SW 1271 (cell line): ENCODE data around the gene DNTT.

Source experiments
- DNase-seq, 2 experiments: peaks; one replicate each; lab custom pipeline; 2025; lab: John Stamatoyannopoulos, UW

The DNTT gene

DNA sequence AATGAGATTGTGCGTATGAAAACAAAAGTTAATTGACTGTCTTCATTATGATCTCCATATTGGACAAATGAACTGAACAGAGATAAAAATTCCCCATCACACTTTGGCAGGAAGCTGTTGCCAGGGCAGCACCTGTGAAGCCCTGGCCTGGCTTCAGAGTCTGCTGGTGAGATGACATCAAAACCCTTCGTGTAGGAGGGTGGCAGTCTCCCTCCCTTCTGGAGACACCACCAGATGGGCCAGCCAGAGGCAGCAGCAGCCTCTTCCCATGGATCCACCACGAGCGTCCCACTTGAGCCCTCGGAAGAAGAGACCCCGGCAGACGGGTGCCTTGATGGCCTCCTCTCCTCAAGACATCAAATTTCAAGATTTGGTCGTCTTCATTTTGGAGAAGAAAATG, at the start of gene DNTT:
Gene DNTT (plus strand): TSS at position 205 of the 400 bp plus-strand sequence. CDS start 64 bp downstream, at position 269.
- no peak for DNase-seq

DNA sequence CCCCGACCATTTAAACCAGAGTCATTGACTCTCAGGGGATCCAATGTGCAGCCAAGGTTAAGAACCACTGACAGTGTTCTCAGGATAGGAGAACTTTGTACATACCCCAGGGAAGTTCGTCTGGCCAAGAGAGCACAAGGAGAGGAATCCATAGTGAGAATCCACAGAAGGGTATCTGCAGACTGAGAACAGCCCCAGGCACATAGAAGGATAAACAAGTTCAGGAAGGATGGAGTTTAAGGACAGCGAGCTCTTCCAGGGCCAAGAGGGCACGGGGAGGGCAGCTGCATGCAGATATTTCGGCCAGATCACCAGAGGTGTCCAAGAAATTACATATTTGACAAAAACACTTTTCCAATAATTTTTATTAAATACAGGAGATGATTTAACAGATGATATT, 49.3 kb upstream of the DNTT start:
- DNase-seq, result no peak

DNA sequence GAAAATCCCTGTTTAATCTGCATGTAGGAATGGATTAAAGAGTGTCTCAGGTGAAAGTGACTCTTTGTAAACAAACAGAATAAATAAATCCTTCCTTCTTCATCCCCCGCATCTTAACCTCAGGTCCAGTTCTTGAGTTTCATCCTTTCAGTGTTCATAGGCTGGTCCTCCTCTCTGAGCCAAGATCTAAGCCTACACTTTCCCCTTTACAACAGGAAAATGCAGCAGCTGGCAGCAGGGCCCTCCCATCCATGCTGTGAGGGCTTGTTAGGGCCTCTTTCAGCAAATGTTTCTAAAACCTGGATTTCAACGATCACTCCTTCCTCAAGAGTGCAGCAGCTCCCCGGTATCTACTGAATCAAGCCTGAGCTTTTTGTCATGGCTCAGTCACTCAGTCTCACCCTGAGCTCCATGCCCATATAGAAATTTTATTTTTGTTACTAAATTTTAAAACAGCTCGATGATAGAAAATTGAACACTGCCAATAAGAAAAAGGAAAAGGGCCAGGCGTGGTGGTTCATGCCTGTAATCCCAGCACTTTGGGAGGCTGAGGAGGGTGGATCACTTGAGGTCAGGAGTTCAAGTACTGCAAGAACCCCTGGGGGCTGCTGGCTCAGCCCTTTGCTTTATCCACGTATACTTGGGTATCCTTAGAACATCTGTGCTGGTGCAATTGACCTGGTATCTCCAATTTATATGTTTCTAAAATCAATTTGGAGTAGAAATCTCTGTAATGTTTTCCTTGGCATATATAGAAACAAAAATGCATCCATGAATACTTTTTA, 48.5 kb upstream of the DNTT start:
- no peak for DNase-seq

DNA sequence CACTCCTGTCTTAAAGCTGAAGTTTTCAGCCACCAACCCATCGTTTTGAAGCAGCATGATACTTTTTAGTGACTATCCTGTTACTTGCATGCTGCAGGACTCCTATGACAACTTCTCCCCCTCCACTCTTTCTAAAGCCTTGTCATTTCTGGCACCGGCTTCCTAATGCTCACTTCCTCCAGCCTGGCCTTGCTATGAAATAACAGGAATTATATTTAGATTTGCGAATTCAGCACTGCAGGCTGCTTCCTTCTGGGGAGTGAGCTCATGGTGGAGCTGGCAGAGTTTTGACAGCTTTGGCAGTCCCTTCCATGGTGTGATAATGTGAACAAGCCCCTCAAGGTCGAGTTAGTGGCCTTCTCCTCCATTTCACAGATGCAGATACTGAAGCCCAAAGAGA, 46.3 kb upstream of the DNTT start:
- no peak for DNase-seq

DNA sequence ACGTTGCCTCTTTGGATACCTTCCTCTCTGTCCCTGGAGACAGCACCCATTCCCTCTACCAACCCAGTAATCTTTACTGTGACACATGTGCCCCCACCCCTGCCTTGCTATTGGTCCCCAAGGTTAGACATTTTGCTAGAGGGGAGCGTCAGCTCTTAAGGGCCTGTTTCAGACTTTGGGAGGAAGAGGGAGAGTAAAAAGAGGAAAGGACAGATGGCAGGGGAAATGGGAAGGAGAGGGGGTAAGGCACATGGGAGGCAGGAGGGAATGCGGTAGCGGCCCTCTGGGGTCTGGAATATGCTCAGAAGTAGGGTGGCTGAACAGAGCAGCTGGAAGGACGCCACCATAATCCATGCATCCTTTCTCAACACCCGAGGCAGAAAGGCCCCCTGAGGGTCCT, 45.1 kb upstream of the DNTT start:
- DNase-seq, result no peak

DNA sequence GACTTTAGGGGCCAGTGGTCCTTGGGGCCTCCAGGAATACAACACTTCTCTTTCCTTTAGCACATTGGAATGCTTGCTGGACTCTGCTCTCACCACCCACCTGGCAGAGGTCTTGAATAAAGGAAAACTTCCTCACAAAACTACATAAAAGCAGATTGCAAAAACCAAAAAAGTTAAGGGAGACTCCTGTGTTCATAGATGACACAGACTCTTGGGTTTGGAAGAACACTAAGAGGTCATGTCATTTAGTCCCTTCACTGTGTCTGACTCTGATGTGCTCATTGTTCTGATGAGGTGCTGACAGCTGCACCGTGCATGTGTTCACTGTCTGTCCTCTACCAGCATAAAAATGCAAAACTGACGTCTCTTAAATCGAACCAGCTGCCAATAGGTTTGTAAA, 44.2 kb upstream of the DNTT start:
- DNase-seq, result no peak

DNA sequence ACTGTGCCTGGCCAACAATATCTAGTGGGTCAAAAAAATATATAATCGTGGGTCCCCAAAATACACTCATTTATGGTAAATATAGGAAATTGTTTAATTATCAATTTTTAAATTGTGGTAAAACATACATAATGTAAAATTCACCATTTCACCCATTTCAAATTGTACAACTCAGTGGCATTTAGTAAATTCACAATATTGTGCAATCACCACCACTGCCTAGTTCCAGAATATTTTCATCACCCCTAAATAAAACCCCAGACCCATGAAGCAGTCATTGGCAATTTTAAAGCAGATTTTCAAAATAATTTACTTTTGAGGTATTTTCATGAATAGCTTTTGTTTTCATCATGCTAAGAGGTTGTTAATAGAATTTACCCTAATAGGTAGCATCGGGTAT, 43.1 kb upstream of the DNTT start:
- DNase-seq, result no peak

DNA sequence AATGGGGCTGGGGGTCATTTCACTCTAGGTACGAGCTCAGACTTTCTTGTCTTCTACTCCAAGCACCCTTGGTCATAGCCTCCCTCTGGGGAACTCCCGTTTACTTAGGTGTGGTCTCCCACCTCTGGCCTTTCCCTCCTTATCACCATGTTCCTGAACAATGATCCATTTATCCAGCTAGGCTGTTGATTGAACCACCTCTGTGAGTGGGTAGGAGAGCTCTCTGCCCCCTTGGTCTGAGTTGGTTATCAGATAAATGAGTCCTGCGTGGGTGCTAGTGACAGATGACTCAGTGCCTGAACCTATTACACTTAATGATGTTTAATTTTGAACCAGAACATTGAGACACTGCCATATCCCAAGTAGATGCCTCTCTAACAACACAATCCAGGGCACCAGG, 42.3 kb upstream of the DNTT start:
- no peak for DNase-seq

DNA sequence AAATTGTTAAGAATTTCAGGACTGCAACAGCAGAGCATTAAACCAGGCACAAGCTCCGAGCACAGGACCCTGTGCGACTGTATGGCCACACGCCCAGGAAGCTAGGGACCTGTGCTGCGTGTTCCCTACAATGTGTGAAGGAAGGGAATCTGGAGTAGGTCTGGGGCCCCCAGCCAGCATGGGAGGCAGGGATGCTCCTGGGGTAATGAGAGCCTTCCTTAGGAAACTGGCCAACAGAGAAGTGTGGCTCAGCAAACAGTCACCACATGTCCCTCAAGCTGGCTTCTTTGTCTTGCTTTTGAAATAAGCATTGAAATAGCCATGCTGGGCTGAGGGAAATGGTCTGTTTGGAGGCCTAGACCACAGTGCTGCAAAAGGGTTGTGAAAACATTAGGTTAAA, 41.1 kb upstream of the DNTT start:
- DNase-seq, result no peak

DNA sequence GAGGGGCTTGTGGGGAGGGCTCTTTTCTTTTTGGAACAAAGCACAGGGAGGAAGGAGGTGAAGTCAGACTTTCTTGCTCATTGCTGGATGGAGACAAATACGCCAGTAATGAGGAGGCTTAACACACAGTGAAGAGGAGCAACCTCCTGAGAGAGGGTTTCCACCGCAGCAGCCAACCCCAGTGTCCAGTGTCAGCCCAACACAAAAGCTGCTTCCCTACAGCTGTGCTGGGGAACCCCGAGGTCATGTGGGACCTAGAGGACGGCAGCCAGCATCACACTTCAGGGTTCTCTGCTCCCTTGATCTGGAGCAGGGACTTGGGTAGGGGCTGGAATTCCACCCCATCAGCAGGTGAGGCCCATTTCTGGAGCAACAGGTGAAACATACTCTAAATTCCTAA, 40.6 kb upstream of the DNTT start:
- no peak for DNase-seq

DNA sequence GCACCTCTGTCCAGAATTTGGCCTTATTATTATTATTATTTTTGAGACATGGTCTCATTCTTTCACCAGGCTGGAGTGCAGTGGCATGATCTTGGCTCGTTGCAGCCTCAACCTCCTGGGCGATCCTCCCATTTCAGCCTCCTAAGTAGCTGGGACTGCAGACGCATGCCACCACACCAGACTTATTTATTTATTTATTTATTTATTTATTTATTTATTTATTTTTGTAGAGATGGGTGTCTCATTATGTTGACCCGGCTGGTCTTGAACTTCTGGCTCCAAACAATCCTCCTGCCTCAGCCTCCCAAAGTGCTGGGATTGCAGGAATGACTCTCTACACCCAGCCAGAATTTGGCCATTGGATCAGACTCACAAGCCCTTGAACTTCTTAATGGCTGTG, 39.3 kb upstream of the DNTT start:
- no peak for DNase-seq

DNA sequence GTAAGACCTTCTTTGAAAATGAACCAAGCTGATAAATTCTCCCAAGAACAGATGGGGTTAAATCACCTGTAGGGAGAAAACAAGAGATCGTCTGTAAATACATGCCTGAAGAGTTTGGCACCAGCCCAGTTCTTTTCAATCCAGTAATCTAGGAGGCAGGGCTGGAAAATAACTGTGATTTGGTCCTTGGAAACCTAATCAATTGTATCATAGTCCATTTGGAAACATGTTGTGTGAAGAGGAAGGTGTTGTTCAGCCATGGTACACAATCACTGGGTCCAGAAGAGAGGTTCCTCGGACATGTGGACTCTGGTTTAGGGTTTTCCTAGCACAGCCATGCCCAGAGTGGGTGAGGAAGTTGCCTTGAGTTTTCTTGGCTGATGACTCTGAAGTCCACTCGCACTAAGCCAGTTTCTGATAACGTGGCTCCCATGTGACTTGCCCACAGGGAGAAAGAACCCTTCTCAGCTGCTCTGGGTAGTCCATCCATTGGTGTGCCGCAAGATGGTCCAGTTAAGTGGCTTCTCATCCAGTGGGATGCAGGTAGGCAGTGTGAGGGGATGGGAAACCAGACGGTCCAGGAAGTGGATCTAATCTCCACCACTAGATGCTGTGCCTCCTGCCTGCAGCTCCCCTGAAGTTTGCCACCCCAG, 38.0 kb upstream of the DNTT start:
- DNase-seq, result no peak

DNA sequence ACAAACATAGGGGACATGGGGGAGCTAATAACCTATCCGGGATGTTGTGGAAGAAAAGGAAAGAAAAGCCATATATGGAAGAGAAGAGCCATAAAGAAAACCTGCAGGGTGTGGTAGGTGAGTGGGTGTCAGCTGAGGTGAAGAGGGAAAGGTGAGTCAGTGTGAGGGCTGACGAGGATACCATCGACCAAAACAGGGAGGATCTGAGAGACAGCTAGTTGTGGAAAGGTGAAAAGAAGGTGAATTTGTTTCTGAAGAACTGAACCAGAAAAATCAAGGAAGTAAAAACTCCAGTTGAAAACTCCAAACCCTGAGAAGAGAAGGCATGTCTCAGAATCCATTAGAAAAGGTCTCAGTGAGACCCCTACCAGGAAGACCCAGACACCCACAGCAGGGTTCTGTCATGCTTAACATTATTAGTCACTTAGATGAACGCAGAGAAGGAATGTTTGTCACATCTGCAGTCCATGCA, 37.0 kb upstream of the DNTT start:
- no peak for DNase-seq

DNA sequence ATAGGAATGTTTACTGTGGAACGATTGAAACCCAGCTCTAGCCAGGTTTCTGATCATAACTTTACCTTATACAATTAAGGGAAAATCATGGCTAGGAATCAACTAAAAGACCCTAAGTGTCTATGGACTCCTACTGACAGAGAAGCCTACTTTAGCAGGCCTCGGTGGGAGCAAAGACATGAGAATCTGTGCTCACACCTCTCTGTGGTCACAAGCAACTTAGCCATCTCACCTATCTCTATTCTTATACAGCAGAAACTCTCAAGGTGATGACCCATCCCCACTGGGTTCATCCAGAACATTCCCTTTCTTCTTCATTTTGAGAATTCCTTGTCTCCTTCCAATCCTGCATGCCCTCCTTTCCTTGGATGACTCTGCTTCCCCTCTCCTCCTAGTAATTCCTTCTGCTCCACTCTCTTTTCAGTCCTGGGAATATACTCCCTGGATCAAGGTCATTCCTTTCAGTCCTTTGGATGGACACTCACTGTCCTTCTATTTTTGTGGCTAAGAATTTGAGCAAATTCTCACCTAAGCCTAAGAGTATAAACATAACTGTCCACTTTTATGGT, 35.8 kb upstream of the DNTT start:
- no peak for DNase-seq

DNA sequence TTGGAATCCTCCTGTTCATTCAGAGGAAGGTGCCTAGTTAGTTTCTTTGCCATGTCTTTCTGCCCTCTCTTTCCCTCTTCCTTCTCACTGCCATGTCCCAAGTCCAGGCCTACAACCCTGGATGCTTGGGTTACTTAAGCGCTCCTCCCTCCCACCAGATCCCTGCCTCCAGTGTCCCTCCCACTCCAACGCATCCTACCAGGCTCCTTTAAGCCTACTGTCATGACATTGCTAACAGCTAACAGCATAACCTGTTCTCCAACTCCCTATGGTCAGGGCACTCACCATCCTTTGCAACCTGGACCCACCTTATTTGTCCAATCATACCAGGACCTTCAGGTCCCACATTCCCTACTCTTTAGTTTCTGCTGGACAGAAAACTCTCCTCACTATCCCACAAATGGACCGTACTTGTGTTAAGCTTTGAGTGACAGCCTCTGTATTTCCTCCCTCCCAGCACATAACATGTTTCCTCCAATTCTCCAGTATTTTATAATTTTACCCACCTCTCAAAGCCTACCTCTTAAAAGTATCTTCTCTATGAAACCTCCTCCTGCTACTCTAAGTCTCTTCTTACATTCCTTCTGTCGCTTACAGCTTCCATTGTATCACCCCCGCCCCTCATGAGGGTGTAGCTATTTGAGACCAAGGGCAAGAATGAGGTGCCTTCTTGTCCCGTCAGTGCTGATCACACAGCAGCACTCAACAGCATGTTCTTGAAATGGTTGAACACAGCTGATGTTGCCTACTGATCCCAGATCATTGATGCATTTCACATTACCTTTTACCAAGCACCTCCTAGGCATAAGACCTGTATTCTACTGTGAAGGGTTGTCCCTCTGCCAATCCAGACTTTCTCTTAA, 34.6 kb upstream of the DNTT start:
- DNase-seq, result no peak

DNA sequence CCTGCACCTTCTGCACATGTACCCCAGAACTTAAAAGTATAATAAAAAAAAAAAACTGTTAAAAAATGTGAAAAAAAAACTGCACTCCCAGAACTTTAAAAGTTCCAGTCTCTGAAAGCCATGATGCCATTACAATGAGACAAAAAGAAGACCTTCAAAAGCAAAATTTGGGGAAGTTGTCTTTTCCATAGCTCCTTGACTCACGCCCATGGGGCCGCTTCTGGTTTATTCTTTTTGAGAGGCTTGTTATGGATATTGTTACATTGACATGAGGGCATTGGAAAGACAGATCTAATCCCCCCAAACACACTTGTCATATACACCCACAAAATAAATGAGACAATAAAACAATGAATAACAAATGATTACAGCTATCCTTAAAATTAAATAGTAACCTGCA, 33.7 kb upstream of the DNTT start:
- DNase-seq, result no peak

DNA sequence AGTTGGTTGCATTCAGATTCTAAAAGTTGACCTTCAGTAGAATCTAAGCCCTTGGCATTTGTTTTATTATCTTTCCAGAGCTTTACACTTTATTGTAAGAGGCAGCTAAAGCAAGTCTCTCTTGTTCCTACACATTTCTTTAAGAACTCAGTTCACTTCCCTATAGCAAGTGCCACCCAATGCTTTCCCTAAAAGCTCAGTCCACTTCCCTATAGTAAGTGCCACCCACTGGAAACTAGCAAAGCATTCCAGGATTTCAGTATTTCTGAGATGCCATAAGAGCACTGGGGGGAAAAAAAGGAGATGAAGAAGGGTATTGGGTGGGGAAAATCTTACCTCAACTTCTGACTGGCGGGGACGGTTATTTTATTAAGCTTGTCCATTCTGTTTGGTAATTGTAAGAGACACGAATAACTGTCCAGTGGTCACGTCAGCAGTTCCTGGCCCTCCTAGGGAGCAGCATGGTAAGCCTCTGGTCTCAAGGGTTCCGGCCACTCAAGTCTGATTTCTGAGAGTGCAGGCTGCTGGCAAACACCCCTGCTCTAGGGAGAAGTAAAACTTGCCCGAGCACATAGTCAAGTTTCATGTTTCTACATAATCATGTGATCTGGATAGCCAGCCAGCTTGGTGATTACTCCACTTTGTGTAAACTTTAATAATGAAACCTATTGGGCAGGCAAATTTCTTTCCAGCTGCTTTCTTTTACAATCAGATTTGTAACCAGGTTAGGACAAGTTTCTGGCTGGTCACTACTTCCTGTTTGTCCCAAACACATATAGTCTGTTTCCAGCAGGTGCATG, 33.0 kb upstream of the DNTT start, which contains the start of gene BLNK:
Gene BLNK (minus strand): TSS at position 554 of the 800 bp plus-strand sequence. CDS start 171 bp downstream, at position 383.
- no peak for DNase-seq

DNA sequence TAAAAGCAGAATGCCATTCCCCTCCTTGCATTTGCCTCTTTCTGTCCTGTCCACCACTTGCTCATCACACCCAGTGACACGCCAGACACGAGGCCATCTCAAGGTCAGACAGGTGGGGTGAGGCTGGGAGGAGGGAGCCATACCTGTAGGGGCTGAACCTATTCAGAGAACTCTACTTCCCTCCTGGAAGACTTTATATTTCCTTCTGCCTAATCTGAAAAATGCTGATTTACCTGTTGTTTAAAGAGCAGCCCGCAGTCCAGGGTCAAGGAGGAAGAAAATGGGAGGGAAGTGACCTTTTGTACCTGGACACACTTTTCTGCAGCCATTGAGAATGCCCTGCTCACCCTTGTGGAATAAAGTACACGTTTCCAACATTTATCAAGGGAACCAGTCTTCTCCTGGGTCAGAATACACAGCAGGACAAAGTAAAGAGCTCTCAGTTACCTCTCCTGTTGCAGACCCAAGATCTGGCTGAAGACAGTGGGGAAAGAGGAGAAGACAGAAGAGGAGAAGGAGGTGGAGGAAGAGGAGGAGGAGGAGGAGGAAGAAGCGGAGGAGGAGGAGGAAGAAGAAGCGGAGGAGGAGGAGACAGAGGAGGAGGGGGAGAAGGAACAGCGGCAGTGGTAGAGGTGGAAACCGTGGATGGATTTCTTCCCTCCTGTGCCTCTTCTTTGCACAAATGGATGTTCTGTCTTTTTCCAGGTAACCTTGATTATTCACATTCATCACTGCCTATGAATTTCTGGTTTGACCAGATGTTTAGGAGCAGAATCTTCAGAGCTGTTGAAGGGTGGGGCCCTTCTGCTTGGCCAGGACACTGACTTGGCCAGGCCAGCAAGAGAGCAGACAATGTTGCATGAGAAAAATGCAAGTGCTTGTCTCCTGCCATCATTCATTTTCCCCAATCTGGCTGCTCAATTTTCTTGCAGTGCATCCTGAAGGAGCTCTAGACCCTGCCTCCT, 31.6 kb upstream of the DNTT start:
- no peak for DNase-seq

DNA sequence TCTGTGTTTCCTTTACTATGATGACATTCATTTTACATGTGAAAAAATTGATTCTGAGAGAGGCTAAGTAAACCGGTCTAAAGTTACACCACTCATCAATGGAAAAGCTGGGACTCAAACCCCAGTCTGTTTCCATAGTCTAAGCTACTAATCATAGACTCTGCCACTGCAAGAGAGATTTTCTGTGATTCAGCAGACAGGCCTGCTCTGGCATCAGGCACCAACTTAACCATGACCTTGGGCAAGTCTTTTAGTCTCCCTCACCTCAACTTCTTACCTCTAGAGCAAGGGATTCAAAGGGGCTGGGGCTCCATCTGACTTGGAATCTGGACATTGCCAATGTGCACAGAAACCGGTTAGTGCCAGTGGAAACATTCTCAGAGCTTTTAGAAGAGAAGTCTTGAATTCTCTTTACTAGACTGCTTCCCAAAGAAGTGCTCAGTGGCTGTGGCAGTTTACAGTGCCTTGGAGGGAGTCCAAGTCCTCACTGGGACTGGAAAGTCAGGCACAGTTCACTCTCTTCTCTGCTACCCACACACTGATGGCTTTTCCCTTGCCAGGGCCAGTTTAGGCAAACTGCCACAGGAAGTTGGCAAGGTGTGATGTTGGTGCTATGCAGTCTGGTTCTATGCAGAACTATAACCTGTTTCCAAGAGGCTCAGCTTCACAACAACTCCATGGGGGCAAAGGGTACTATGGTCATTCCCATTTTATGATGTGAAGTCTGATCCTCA, 28.4 kb upstream of the DNTT start:
- DNase-seq, result no peak

DNA sequence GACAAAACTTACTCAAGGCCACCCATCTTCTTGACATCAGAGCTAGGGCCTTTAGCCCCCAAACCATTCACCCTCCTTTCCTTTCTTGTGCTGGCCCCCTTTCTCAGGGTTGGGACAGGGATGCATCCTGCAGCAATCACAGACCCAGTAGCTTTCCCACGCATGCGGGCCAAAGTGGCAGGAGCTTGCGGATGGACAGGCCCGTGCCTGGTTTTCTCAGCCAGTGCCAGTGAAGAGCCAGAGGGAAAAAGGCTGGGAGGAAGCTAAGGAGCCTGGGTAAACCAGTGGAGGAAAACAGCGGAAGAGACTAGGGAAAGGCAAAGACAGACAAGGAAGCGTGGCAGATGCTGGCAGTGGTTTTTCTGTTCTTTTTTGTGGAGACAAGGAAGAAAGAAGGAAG, 27.8 kb upstream of the DNTT start:
- DNase-seq, result no peak
